ENCODE results near the gene BCAS1.

BCAS1 gene

GRCh38 chr20:53899351-53900167 is 170.8 kb downstream of the BCAS1 start:
- peak; percentile 73 to 77 for DNase-seq

DNA sequence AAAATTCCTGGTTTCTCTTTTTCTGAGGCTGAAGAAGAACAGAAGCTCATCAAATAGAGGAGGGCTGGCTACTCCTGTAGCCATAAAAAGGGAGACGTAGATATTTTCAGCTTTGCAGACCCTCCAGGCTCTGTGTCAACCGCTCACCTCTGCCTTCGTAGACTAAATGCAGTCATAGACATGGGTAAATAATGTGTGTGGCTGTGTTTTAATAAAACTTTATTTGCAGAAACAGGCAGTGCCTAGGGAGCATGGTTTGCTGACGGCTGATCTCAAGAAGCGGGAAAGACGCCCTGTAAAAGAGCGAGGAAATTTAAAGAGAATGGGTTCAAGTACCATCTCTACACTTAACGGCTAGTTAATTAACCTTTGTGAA is 171.8 kb downstream of the BCAS1 start:
- DNase-seq, result no peak

- no peak for DNase-seq
Measured at GRCh38 chr20:53897884-53898555, 172.4 kb downstream of the BCAS1 start.

DNA sequence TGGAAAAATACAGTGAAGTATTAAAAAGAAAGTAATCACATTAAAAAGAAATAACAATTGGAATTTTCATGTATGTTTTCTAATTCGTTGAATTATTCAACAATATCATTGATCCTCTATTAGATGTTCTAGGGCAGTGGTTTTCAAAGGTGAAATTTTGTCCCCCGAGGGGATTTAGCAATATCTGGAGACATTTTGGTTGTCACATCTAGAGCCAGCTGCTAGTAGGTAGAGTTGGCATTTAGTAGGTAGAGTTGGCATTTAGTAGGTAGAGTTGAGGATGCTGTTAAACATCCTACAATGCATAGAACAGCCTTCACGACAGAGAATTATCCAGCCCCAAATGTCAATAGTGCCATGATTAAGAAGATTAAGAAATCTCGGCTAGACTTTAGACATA is 173.7 kb downstream of the BCAS1 start:
- no peak for DNase-seq

DNA sequence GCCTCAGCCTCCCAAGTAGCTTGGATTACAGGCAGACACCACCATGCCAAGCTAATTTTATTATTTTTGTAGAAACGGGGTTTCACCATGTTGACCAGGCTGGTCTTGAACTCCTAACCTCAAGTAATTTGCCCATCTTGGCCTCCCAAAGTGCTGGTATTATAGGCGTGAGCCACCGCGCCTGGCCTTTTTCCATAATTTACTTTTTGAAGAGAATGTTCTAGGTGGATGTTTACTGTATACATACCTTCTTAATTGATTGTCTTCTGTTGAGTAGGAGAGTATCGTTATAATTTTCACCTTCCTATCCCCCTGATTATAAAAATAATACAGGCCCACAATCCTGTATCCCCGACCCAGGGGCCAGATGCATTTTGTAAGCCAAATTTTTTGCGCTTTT is 174.4 kb downstream of the BCAS1 start:
- no peak for DNase-seq

DNA sequence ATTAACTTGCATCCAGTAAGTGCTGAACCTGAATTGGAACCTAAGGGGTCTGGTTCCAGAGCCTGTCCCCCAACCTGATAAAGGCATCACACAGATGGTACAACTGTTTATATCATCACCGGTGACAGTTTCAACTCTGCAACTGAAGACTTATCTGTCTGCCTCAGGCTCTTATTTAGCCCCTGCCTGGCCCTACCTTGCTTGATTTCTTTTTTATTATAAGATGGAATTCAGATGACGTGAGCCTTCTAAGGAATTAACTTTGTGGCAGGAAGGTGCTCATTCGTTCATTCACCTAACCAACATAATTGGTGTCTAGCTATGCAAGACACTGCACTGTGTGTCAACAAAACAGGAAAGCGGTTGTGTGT is 175.0 kb downstream of the BCAS1 start:
- no peak for DNase-seq

GRCh38 chr20:53894707-53895384 is 175.5 kb downstream of the BCAS1 start:
- DNase-seq, result no peak
